Measurements from ENCODE around the gene MTMR3. TPM values are rescaled to one million over a fixed set of nuclear protein-coding genes. Genes with fewer than 3 reads are reported as not detected.

The MTMR3 gene
- polyA plus RNA-seq, 1 of the 3 experiments (the other 2 are of a cell fraction): 20.4 TPM

DNA sequence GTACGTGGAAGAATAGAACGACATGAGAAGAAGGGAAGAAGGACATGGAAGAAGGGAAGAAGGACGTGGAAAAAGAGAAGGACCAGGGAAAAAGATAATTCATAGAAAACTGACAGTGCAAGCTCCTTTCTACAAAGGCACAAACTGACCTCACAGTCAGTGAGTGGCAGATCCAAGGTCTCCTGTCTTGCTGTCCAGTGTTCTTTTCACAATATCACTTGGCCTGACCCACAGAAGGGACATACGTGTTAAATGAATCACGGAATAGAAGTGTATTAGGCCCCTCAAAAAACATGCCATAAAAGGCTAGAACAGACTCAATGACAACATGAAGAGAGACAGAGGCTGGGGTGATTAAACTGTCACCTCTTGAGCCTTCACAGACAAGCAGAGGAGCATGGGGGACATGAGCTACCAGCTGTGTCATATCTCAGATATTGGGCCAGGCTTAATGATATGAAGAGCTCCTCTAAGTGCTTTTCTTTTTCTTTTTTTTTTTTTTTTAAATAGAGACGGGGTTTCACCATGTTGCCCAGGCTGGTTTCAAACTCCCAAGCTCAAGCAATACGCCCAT lies 49.5 kb upstream of the MTMR3 start:
- Histone ChIP-seq H3K27me3 (ENCODE audit: insufficient read depth) (no peaks in the 10 kb centered on the region), H4K20me1 (ENCODE audit: insufficient read depth) (no peaks in the 10 kb centered on the region), H3K27ac (ENCODE audit: low read depth in 2 of 2, low read length in 1 of 2) (no peak overlapping the region), H3K9me2 (no peaks in the 10 kb centered on the region), H3K9ac (no peak overlapping the region), H3K79me2 (ENCODE audit: insufficient read depth) (peaks cover 51% of the 10 kb centered on the region), H3K4me1 (ENCODE audit: control insufficient read depth in 1 of 2, insufficient read depth in 2 of 2, low read depth in 1 of 2, low read length in 1 of 2) (peaks cover 0 to 23% of the 10 kb centered on the region in 2 experiments; a peak in 2 of 4 replicates), H2AFZ (ENCODE audit: low read depth) (no peak overlapping the region), H3K4me3 (ENCODE audit: low read depth in 2 of 2, low read length in 1 of 2) (no peak overlapping the region), H3K4me2 (no peak overlapping the region), H3F3A (replicated peaks; ENCODE audit: insufficient read depth) (peaks cover 5% of the 10 kb centered on the region), H3K9me3 (no peaks in the 10 kb centered on the region), H3K36me3 (replicated peaks in 1 of 2; ENCODE audit: control insufficient read depth in 1 of 2, insufficient read depth in 2 of 2, low read length in 1 of 2) (peaks cover 20 to 29% of the 10 kb centered on the region in 2 experiments)
- no peak for DNase-seq
- WGBS (ENCODE audit: low lambda C conversion rate): 96% methylated on average over 6 of the region's 7 CpGs
- ChIA-PET POLR2A (no interaction called here), CTCF (interaction anchor here (1.0 to 2.1 kb wide), 2 partner anchors 172 to 255 kb away, joined by 3 to 7 read pairs; no protein-coding TSS in a partner anchor)
- TF ChIP-seq YY1 (IDR thresholded peaks at IDR 0.05; ENCODE audit: low read depth) (no peak), EZH2phosphoT487 (IDR thresholded peaks at IDR 0.05; ENCODE audit: borderline replicate concordance, low read depth) (no peak), NFIC (IDR thresholded peaks at IDR 0.05; ENCODE audit: borderline replicate concordance) (no peak), GATA2 (CRISPR knock-in tag; IDR thresholded peaks at IDR 0.05) (no peak), RFX5 (IDR thresholded peaks at IDR 0.05; ENCODE audit: low read length) (no peak), POLR2AphosphoS5 (IDR thresholded peaks at IDR 0.05; ENCODE audit: low read depth, low read length) (no peak), RXRA (IDR thresholded peaks at IDR 0.05; ENCODE audit: borderline replicate concordance, low read depth) (no peak), FOXJ3 (CRISPR knock-in tag; IDR thresholded peaks at IDR 0.05) (no peak)
- TF ChIP-seq, protein P1, sequence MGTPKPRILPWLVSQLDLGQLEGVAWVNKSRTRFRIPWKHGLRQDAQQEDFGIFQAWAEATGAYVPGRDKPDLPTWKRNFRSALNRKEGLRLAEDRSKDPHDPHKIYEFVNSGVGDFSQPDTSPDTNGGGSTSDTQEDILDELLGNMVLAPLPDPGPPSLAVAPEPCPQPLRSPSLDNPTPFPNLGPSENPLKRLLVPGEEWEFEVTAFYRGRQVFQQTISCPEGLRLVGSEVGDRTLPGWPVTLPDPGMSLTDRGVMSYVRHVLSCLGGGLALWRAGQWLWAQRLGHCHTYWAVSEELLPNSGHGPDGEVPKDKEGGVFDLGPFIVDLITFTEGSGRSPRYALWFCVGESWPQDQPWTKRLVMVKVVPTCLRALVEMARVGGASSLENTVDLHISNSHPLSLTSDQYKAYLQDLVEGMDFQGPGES (IDR thresholded peaks at IDR 0.05; ENCODE audit: low read depth, low read length): no peak
- TF ChIP-seq, protein P2, sequence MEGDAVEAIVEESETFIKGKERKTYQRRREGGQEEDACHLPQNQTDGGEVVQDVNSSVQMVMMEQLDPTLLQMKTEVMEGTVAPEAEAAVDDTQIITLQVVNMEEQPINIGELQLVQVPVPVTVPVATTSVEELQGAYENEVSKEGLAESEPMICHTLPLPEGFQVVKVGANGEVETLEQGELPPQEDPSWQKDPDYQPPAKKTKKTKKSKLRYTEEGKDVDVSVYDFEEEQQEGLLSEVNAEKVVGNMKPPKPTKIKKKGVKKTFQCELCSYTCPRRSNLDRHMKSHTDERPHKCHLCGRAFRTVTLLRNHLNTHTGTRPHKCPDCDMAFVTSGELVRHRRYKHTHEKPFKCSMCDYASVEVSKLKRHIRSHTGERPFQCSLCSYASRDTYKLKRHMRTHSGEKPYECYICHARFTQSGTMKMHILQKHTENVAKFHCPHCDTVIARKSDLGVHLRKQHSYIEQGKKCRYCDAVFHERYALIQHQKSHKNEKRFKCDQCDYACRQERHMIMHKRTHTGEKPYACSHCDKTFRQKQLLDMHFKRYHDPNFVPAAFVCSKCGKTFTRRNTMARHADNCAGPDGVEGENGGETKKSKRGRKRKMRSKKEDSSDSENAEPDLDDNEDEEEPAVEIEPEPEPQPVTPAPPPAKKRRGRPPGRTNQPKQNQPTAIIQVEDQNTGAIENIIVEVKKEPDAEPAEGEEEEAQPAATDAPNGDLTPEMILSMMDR (IDR thresholded peaks at IDR 0.05): no peak
- TF ChIP-seq, protein P3, sequence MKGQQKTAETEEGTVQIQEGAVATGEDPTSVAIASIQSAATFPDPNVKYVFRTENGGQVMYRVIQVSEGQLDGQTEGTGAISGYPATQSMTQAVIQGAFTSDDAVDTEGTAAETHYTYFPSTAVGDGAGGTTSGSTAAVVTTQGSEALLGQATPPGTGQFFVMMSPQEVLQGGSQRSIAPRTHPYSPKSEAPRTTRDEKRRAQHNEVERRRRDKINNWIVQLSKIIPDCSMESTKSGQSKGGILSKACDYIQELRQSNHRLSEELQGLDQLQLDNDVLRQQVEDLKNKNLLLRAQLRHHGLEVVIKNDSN (IDR thresholded peaks at IDR 0.05; ENCODE audit: borderline replicate concordance, low read depth): no peak

DNA sequence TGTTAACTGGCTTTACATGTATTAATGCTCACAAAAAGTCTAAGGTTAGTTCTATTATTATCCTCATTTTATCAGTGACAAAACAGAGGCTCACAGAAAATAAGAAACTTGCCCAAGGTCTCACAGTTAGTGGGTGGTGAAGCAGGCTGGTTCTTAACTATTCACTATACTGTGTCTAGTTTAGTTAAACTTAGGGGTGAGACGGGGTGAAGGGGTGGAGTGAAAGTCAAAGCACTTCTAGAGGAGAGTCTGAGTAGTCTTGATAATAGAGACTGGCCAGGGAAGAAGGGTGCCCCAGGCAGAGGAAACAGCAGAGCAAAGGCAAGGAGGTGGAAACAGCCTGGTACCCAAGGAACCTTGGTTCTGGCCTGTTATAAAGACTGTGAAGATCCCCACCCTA lies 48.9 kb upstream of the MTMR3 start:
- POLR2A ChIA-PET: no interaction called here
- Histone ChIP-seq H3K4me1 (ENCODE audit: control insufficient read depth in 1 of 2, insufficient read depth in 2 of 2, low read depth in 1 of 2, low read length in 1 of 2) (peaks cover 0 to 25% of the 10 kb centered on the region in 2 experiments; a peak in 2 of 4 replicates), H3K4me3 (ENCODE audit: low read depth in 2 of 2, low read length in 1 of 2) (no peak overlapping the region), H3K27me3 (ENCODE audit: insufficient read depth) (no peaks in the 10 kb centered on the region), H3K36me3 (replicated peaks in 1 of 2; ENCODE audit: control insufficient read depth in 1 of 2, insufficient read depth in 2 of 2, low read length in 1 of 2) (peaks cover 20 to 28% of the 10 kb centered on the region in 2 experiments), H4K20me1 (ENCODE audit: insufficient read depth) (no peaks in the 10 kb centered on the region), H3K9me3 (no peaks in the 10 kb centered on the region), H2AFZ (ENCODE audit: low read depth) (no peak overlapping the region), H3F3A (replicated peaks; ENCODE audit: insufficient read depth) (no peaks in the 10 kb centered on the region), H3K27ac (ENCODE audit: low read depth in 2 of 2, low read length in 1 of 2) (no peak overlapping the region), H3K4me2 (no peak overlapping the region), H3K9ac (no peak overlapping the region), H3K9me2 (no peaks in the 10 kb centered on the region), H3K79me2 (ENCODE audit: insufficient read depth) (peaks cover 51% of the 10 kb centered on the region)
- DNase-seq: no peak
- TF ChIP-seq FOXM1 (IDR thresholded peaks at IDR 0.05; ENCODE audit: low read depth) (no peak), RCOR1 (IDR thresholded peaks at IDR 0.05; ENCODE audit: low read length) (no peak), MXI1 (IDR thresholded peaks at IDR 0.05; ENCODE audit: low read depth, low read length) (no peak), SMC3 (IDR thresholded peaks at IDR 0.05; ENCODE audit: low read depth, low read length) (no peak), YY1 (IDR thresholded peaks at IDR 0.05; ENCODE audit: low read depth) (no peak), MEF2A (IDR thresholded peaks at IDR 0.05; ENCODE audit: borderline replicate concordance, low read depth) (no peak)
- TF ChIP-seq, protein P2 (IDR thresholded peaks at IDR 0.05): no peak
- TF ChIP-seq, protein P4, sequence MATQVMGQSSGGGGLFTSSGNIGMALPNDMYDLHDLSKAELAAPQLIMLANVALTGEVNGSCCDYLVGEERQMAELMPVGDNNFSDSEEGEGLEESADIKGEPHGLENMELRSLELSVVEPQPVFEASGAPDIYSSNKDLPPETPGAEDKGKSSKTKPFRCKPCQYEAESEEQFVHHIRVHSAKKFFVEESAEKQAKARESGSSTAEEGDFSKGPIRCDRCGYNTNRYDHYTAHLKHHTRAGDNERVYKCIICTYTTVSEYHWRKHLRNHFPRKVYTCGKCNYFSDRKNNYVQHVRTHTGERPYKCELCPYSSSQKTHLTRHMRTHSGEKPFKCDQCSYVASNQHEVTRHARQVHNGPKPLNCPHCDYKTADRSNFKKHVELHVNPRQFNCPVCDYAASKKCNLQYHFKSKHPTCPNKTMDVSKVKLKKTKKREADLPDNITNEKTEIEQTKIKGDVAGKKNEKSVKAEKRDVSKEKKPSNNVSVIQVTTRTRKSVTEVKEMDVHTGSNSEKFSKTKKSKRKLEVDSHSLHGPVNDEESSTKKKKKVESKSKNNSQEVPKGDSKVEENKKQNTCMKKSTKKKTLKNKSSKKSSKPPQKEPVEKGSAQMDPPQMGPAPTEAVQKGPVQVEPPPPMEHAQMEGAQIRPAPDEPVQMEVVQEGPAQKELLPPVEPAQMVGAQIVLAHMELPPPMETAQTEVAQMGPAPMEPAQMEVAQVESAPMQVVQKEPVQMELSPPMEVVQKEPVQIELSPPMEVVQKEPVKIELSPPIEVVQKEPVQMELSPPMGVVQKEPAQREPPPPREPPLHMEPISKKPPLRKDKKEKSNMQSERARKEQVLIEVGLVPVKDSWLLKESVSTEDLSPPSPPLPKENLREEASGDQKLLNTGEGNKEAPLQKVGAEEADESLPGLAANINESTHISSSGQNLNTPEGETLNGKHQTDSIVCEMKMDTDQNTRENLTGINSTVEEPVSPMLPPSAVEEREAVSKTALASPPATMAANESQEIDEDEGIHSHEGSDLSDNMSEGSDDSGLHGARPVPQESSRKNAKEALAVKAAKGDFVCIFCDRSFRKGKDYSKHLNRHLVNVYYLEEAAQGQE (IDR thresholded peaks at IDR 0.05; ENCODE audit: low read depth, low read length): no peak
- 94% methylated on average over 1 of the region's 1 CpG for WGBS (ENCODE audit: low lambda C conversion rate)
- CTCF ChIA-PET: no interaction called here
